ENCODE measurements around the gene MRC2.

GRCh38 chr17:62653002-62653825 lies 25.7 kb downstream of the MRC2 start:
- TF ChIP-seq CTCF (IDR thresholded peaks at IDR 0.05) (no peak), POLR2A (IDR thresholded peaks at IDR 0.05) (no peak)
